GM06990 (cell line): ENCODE results near the gene LMTK2.
"Not testable (repeated sequence)": the region's sequence is repeated elsewhere in the genome, so short reads cannot be mapped to it uniquely, and the experiment has no call there.

Source experiments
- DNase-seq: peaks from one replicate; pipeline ENCODE4 v3.0.0-alpha.2; 2011; ENCODE audit not compliant: insufficient read length; ENCODE audit errors: extremely low read depth
- H3K27me3 ChIP-seq: replicated peaks from 2 replicates; pipeline ENCODE4 v1.6.0; 2011; ENCODE audit warnings: low read length; ENCODE audit not compliant: control insufficient read depth, insufficient read depth
- H3K36me3 ChIP-seq: 2 replicates; pipeline ENCODE4 v1.5.1; 2011; ENCODE audit warnings: low read length; ENCODE audit not compliant: control insufficient read depth, insufficient read depth
- H3K4me3 ChIP-seq: replicated peaks from 2 replicates; pipeline ENCODE4 v1.5.1; 2011; ENCODE audit warnings: low read depth, mild to moderate bottlenecking, control low read depth, low read length
- CTCF ChIP-seq: IDR thresholded peaks from 2 replicates; pipeline ENCODE4 v1.5.1; 2011; ENCODE audit warnings: low read length, control low read depth, mild to moderate bottlenecking, inconsistent platforms; ENCODE audit not compliant: insufficient read depth, poor library complexity, severe bottlenecking

LMTK2 gene

DNA sequence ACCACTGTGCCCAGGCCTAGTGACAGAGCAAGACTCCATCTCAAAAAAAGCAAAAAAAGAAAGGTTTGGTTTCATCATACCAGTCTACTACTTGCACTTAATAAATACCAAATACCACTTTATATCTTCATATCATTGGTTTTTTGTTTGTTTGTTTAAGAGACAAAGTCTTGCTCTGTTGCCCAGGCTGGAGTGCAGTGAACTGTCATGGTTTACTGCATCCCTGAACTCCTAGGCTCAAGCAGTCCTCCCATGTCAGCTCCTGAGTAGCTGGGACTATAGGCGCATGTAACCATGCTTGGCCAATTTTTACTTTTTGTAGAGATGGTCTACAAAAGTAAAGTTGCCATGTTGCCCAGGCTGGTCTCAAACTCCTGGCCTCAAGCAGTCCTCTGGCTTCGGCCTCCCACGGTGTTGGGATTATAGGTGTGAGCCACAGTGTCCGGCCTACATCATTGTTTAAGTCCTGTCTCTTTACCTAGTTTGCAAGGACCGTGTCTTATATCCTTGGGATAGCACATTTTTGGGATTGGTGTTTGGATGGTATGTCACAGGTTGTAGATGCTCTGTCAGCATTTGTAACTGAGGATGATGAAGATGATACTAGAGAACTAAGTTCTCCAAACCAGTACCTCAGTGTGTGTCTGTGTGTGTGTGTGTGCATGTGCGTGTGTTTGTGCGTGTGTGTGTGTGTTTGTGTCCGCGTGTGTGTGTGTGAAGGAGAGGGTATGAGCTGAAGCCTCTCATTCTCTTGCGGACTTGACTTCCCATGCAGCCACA, 9.3 kb downstream of the LMTK2 start:
- Histone ChIP-seq H3K4me3 (no peak overlapping the region), H3K36me3 (no peaks in the 10 kb centered on the region), H3K27me3 (no peaks in the 10 kb centered on the region)
- TF ChIP-seq CTCF: no peak
- no peak for DNase-seq

- Histone ChIP-seq H3K4me3 (no peak overlapping the region), H3K27me3 (no peaks in the 10 kb centered on the region), H3K36me3 (no peaks in the 10 kb centered on the region)
- DNase-seq: no peak
- no peak for TF ChIP-seq CTCF
These were observed 10.2 kb downstream of the LMTK2 start for GRCh38 chr7:98116656-98117461.

DNA sequence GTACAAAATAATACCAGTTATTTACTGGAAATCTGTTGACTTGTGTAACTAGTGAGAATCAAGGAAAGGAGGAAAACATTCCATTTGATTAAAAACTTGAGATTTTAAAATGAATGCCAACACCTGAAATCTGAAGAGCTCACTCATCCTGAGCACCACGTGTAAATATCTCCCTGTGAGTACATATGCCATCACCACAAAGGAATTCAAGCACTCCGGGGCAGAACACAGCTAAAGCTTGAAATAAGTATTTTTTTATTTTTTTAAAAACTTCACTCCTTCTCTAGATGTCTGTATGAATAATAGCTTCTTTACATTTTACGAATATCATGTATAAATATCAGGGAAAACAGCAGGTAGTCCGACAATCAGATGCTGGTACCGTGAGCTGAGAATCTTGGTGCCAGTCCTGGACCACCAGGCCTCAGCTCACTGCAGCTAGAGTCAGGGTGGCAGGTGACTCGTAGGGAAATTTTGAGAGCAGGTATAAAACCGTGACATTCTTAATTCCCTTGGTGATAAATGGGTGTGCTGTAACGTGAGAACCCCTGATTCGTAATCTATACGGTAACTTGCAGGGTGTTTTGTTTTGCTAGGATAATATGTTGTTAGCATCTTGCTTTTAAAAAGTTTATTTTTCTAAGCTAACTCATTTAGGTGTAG, 12.7 kb downstream of the LMTK2 start:
- Histone ChIP-seq H3K36me3 (no peaks in the 10 kb centered on the region), H3K4me3 (no peak overlapping the region), H3K27me3 (no peaks in the 10 kb centered on the region)
- no peak for TF ChIP-seq CTCF
- DNase-seq: no peak

GRCh38 chr7:98120559-98120958, 13.9 kb downstream of the LMTK2 start:
- TF ChIP-seq CTCF: no peak
- Histone ChIP-seq H3K27me3 (no peaks in the 10 kb centered on the region), H3K36me3 (no peaks in the 10 kb centered on the region), H3K4me3 (no peak overlapping the region)
- DNase-seq: no peak

DNA sequence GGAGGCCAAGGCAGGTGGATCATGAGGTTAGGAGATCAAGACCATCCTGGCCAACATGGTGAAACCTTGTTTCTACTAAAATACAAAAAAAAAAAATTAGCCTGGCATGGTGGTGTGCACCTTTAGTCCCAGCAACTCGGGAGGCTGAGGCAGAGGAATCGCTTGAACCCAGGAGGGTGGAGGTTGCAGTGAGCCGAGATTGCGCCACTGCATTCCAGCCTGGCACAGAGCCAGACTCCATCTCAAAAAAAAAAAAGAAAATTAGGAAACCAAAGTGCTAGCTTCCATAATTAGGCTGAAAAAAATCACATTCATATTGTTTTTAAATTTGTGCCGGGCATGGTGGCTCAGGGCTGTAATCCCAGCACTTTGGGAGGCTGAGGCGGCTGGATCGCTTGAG, 14.7 kb downstream of the LMTK2 start:
- not testable (repeated sequence) for H3K27me3 ChIP-seq, H3K36me3 ChIP-seq, DNase-seq, H3K4me3 ChIP-seq

DNA sequence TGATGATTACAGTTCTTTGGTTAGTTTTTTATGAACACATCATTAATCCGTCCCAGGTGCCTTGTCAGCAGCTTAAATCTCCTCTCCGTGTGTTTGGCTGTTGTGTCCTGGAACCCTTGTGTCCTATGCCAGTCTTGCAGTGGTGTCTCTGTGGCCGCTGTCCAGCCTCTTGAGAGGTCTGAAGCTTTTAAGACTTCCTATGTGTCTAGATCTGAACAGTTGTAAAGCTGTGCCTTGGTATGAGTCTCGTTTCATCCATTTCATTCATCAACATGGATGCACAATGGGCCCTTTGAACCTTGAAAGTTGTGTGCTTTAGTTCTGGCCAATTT, 16.7 kb downstream of the LMTK2 start:
- no peak for TF ChIP-seq CTCF
- DNase-seq: no peak
- Histone ChIP-seq H3K36me3 (no peaks in the 10 kb centered on the region), H3K4me3 (no peak overlapping the region), H3K27me3 (no peaks in the 10 kb centered on the region)
